Measurements from ENCODE around the gene ZNF423.

Gene ZNF423

DNA sequence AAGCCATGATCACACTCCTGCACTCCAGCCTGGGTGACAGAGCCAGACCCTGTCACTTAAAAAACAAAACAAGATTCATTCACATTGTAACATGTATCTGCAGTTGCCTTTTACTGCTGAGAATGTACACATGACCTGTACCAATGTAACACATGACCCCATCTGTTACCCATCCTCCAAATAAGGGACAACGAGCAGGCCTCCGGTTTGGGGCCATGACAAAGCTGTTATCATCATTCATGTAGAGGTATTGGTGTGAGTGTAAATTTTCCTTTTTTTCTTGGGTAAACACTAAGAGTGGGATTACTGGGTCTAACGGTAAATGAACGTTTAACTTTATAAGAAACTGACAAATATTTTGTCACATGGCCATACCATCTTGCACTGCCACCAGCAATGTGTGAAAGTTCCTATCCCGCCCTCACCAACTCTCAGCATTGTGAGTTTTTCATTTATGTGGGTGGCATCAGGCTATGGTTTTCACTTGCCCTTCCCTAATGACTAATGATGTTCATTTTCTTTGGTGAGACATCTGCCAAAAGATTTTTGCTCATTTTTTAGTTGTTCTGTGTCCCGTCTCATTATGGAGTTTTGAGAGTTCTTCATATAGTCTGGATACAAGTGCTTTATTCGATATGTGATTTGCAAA lies 336.8 kb downstream of the ZNF423 start:
- TF ChIP-seq REST (IDR thresholded peaks at IDR 0.05; ENCODE audit: insufficient read depth in 1 of 2, low read depth in 2 of 2, low read length in 2 of 2) = no peak
- no peak for TF ChIP-seq FOXP2 (optimal IDR thresholded peaks at IDR 0.05; ENCODE audit: borderline replicate concordance, extremely low read depth, extremely low read length, insufficient read depth)
- TF ChIP-seq TAF1 (IDR thresholded peaks at IDR 0.05; ENCODE audit: borderline replicate concordance, insufficient read depth, low read length) = no peak
- no peak for TF ChIP-seq POLR2AphosphoS5 (IDR thresholded peaks at IDR 0.05; ENCODE audit: low read depth, low read length)
- no peak for TF ChIP-seq SIN3A (IDR thresholded peaks at IDR 0.05; ENCODE audit: borderline replicate concordance, insufficient read depth, low read length)

GRCh38 chr16:49516382-49517036 lies 339.4 kb downstream of the ZNF423 start:
- no peak for TF ChIP-seq REST (IDR thresholded peaks at IDR 0.05; ENCODE audit: insufficient read depth in 1 of 2, low read depth in 2 of 2, low read length in 2 of 2)
- TF ChIP-seq FOXP2 (optimal IDR thresholded peaks at IDR 0.05; ENCODE audit: borderline replicate concordance, extremely low read depth, extremely low read length, insufficient read depth) = no peak
- TF ChIP-seq TAF1 (IDR thresholded peaks at IDR 0.05; ENCODE audit: borderline replicate concordance, insufficient read depth, low read length) = no peak
- no peak for TF ChIP-seq SIN3A (IDR thresholded peaks at IDR 0.05; ENCODE audit: borderline replicate concordance, insufficient read depth, low read length)
- no peak for TF ChIP-seq POLR2AphosphoS5 (IDR thresholded peaks at IDR 0.05; ENCODE audit: low read depth, low read length)

DNA sequence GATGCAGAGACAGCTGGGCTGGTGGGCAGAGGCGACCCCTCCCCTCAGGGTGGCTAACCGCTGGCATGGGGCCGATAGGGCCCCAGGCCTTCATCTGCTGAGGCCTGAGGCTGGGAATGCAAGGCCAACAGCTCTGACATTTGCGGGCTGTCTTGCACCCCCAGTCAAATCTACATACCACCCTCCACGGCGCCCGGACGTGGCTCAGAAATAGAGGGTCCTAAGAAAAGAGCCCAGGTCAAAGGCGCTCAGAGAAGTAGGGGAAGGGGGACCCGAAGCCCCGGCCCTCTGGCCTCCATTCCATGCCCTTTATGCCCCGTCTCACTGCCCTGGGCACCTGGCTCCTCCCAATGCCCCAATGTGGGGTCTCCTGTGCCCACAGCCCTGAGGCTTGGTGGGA lies 340.1 kb downstream of the ZNF423 start:
- TF ChIP-seq REST (IDR thresholded peaks at IDR 0.05; ENCODE audit: insufficient read depth in 1 of 2, low read depth in 2 of 2, low read length in 2 of 2) (no peak), TAF1 (IDR thresholded peaks at IDR 0.05; ENCODE audit: borderline replicate concordance, insufficient read depth, low read length) (no peak)

DNA sequence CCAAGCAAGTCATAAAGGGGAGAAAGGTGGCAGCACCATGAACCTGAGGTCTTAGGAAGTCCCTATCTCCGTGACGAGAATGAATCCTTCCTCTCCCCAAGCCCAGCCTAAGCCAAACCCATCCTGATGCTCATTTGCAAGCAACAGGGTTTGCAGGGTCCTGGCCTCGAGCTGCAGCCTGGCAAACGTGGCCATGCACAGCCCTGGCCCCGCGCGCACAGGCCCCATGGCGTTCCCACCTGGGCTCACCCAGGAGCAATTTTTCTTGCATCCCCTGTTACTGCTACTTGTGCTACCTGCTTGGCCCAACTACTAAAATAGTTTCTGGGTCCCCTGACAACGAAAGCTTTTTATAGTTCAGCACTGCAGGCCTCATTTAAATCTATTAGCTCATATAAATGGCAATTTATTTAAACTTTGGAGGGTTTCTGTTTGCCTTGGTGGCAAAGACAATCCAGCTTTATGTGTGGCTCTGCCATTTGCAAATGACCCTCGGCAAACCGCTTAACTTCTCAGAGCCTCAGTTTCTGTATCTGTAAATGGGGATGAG lies 340.8 kb downstream of the ZNF423 start:
- TF ChIP-seq FOXP2 (optimal IDR thresholded peaks at IDR 0.05; ENCODE audit: borderline replicate concordance, extremely low read depth, extremely low read length, insufficient read depth) (no peak), REST (IDR thresholded peaks at IDR 0.05; ENCODE audit: insufficient read depth in 1 of 2, low read depth in 2 of 2, low read length in 2 of 2) (no peak), TAF1 (IDR thresholded peaks at IDR 0.05; ENCODE audit: borderline replicate concordance, insufficient read depth, low read length) (no peak)

All from PFSK-1 (cell line).